ENCODE results near the gene NELFA.

- TF ChIP-seq CTCF (IDR thresholded peaks at IDR 0.05), result no peak
- no peak for TF ChIP-seq POLR2A (IDR thresholded peaks at IDR 0.05)
- no peak for TF ChIP-seq POLR2AphosphoS5 (IDR thresholded peaks at IDR 0.05)
Observed at GRCh38 chr4:1975880-1976279, 32.9 kb downstream of the NELFA start.
